Mesendoderm (in vitro differentiated cells): ENCODE data around the gene RHCG.
A peak's percentile ranks its signal among the peaks of the same experiment; 100 is the strongest.

Source experiments
- DNase-seq: peaks from one replicate; pipeline ENCODE4 v3.0.0; 2013
- H2AK5ac ChIP-seq: 2 replicates; pipeline ENCODE4 v1.6.1; 2013; ENCODE audit warnings: low read length, inconsistent platforms
- H2BK120ac ChIP-seq: 2 replicates; pipeline ENCODE4 v1.6.1; 2013; ENCODE audit warnings: low read depth, mild to moderate bottlenecking, low read length, moderate library complexity, mixed read lengths
- H2BK15ac ChIP-seq: replicated peaks from 2 replicates; pipeline ENCODE4 v1.6.1; 2013; ENCODE audit warnings: low read depth, mild to moderate bottlenecking, moderate library complexity
- H2BK5ac ChIP-seq: 2 replicates; pipeline ENCODE4 v1.6.1; 2013; ENCODE audit warnings: low read length, inconsistent platforms
- H3K18ac ChIP-seq: 2 replicates; pipeline ENCODE4 v1.6.1; 2013; ENCODE audit warnings: mild to moderate bottlenecking, low read length, mixed read lengths
- H3K23ac ChIP-seq: one replicate; pipeline ENCODE4 v1.6.1; 2013; ENCODE audit warnings: low read length
- H3K27ac ChIP-seq: 2 replicates; pipeline ENCODE4 v1.5.1; 2013; ENCODE audit warnings: low read depth, mild to moderate bottlenecking, inconsistent platforms, low read length, moderate library complexity
- H3K27me3 ChIP-seq: 2 replicates; pipeline ENCODE4 v1.6.1; 2013; ENCODE audit warnings: low read length, control low read depth, mild to moderate bottlenecking, inconsistent platforms; ENCODE audit not compliant: insufficient read depth, poor library complexity
- H3K36me3 ChIP-seq: 2 replicates; pipeline ENCODE4 v1.6.1; 2013; ENCODE audit warnings: low read length, inconsistent platforms; ENCODE audit not compliant: control insufficient read depth, insufficient read depth
- H3K4ac ChIP-seq: one replicate; pipeline ENCODE4 v1.6.1; 2013; ENCODE audit warnings: low read depth, mild to moderate bottlenecking, low read length, moderate library complexity
- H3K4me1 ChIP-seq: 2 replicates; pipeline ENCODE4 v1.6.1; 2013; ENCODE audit warnings: low read depth, low read length, inconsistent platforms; ENCODE audit not compliant: control insufficient read depth
- H3K4me2 ChIP-seq: 2 replicates; pipeline ENCODE4 v1.6.1; 2013; ENCODE audit warnings: low read length
- H3K4me3 ChIP-seq: 2 replicates; pipeline ENCODE4 v1.5.1; 2013; ENCODE audit warnings: mild to moderate bottlenecking, low read length
- H3K56ac ChIP-seq: one replicate; pipeline ENCODE4 v1.6.1; 2013; ENCODE audit warnings: low read length
- H3K79me1 ChIP-seq: 2 replicates; pipeline ENCODE4 v1.6.1; 2013; ENCODE audit warnings: low read length, inconsistent platforms
- H3K79me2 ChIP-seq: 2 replicates; pipeline ENCODE4 v1.6.1; 2013; ENCODE audit warnings: mild to moderate bottlenecking, low read length; ENCODE audit not compliant: control insufficient read depth, insufficient read depth
- H3K9ac ChIP-seq: 2 replicates; pipeline ENCODE4 v1.6.1; 2013; ENCODE audit warnings: low read length, inconsistent platforms
- H4K5ac ChIP-seq: one replicate; pipeline ENCODE4 v1.6.1; 2013; ENCODE audit warnings: low read length
- H4K8ac ChIP-seq: one replicate; pipeline ENCODE4 v1.6.1; 2013; ENCODE audit warnings: low read depth, mild to moderate bottlenecking, control low read depth, low read length, moderate library complexity
- WGBS: extraction: QIAGEN DNeasy Blood & Tissue Kit; methylation state at CpG from one replicate; pipeline ENCODE4 v1.1.7; 2013; ENCODE audit warnings: low lambda C conversion rate, missing lambda C conversion rate; ENCODE audit not compliant: insufficient coverage; ENCODE audit errors: extremely low coverage; 5-methylcytosine and 5-hydroxymethylcytosine counted together

The RHCG gene

DNA sequence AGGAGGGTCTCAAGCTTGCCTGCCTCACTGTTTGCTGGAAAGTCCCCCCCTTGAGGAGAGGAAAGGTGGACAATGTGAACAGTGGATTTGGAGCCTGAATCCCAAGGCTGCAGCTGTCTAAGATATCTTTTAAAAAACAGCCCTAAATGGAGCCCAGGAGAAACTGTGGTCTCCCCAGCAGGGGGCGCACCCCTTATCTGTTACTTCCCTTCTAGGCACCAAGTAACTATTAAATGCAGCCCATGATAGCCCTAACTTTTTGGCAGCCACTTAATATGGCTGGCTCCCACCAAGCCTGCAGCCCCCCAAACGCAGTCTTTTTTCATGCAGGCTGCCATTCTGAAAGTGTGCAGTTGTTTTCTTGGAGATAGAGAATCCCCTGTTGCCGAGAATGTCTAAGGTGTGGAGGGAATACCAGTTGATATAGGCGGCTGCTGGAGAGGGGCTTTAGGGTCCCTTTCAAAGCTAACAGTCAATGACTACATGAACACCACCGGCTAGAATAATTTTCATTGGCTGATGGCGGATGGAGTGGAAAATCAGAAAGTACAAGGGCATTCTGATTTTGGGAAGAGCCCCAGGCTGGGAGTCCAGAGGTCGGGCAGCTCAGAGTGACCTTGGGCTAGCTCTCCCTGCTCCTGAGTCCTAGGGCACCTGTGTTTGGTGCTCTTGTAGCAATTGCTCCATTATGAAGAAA lies 1.3 kb downstream of the RHCG start:
- H3K4me1 ChIP-seq: no peaks in the 10 kb centered on the region
- no peak overlapping the region for H3K23ac ChIP-seq
- no peak overlapping the region for H4K5ac ChIP-seq
- H3K27me3 ChIP-seq: peaks cover 4% of the 10 kb centered on the region
- DNase-seq: peak; percentile 30
- no peak overlapping the region for H2AK5ac ChIP-seq
- no peaks in the 10 kb centered on the region for H3K79me2 ChIP-seq
- WGBS: no CpG with 5 or more reads among the region's 7 CpGs
- H3K9ac ChIP-seq: no peak overlapping the region
- no peak overlapping the region for H2BK15ac ChIP-seq
- no peak overlapping the region for H3K4me3 ChIP-seq
- H3K4me2 ChIP-seq: no peak overlapping the region
- no peak overlapping the region for H3K4ac ChIP-seq
- H2BK5ac ChIP-seq: no peak overlapping the region
- no peak overlapping the region for H3K56ac ChIP-seq
- no peak overlapping the region for H3K18ac ChIP-seq
- H3K27ac ChIP-seq: no peak overlapping the region
- H4K8ac ChIP-seq: no peak overlapping the region
- H3K36me3 ChIP-seq: no peaks in the 10 kb centered on the region
- no peaks in the 10 kb centered on the region for H3K79me1 ChIP-seq
- no peak overlapping the region for H2BK120ac ChIP-seq

DNA sequence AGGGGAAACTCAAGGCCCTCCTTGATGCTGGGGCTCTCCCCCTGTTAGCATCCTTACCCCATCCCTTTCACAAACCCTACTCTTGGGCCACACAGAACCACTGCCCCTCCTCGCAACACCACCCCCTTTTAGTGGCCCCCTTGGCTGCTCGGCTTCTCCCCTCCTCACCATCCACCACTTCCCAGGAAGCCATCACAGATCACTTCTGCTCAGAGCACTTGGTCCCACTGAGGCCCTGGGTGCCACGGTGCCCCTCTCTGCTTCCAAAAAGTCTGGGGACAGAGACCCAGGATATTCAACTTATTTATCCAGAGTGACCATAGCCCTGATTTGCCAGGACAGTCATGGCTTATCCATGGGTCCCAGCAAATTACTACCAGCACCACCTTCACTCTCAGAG lies 2.4 kb downstream of the RHCG start:
- no peak overlapping the region for H3K27ac ChIP-seq
- H3K18ac ChIP-seq: no peak overlapping the region
- no peak overlapping the region for H3K4me2 ChIP-seq
- H3K4ac ChIP-seq: no peak overlapping the region
- no peak overlapping the region for H2AK5ac ChIP-seq
- no peak overlapping the region for H3K56ac ChIP-seq
- WGBS: no CpG with 5 or more reads among the region's 3 CpGs
- DNase-seq: no peak
- no peak overlapping the region for H4K5ac ChIP-seq
- H3K27me3 ChIP-seq: peaks cover 4% of the 10 kb centered on the region
- H3K36me3 ChIP-seq: no peaks in the 10 kb centered on the region
- H2BK5ac ChIP-seq: no peak overlapping the region
- H3K4me3 ChIP-seq: no peak overlapping the region
- H3K9ac ChIP-seq: no peak overlapping the region
- no peak overlapping the region for H4K8ac ChIP-seq
- no peaks in the 10 kb centered on the region for H3K79me2 ChIP-seq
- H2BK15ac ChIP-seq: no peak overlapping the region
- H2BK120ac ChIP-seq: no peak overlapping the region
- H3K23ac ChIP-seq: no peak overlapping the region
- no peaks in the 10 kb centered on the region for H3K79me1 ChIP-seq
- H3K4me1 ChIP-seq: no peaks in the 10 kb centered on the region

DNA sequence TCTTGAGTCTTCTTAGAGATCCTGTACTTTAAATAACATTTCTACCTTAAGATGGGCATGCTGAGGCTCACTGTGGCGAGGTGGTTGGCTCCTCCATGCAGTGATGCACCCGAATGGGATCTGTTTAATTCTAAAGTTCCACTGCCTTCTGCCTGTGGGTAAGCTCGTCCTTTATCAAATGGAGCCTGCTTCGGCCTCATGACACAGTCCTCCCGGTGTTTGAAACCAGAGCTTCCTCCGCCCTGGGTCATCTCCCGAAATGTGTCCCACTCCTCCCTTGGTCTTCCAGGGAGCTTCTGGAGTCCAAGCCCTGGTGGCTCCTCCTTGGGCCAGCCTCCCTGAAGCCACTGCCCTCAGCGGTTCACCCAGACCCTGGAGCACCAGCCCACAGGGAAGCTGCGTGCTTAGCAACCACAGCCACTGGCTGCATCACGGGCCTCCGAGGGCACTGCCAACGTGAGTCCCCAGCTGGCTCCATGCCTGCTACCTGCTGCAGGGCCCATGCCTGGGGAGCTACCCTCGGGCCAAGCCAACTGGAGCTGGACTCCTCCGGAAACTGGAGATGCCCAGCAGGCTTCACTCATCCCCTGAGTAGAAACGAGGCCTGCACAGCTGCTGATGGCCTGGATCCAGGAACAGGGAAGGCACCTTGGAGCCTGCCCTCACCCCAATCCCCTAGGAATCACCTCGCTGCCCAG lies 3.3 kb downstream of the RHCG start:
- no peaks in the 10 kb centered on the region for H3K79me2 ChIP-seq
- H3K4me3 ChIP-seq: no peak overlapping the region
- H3K9ac ChIP-seq: no peak overlapping the region
- no peaks in the 10 kb centered on the region for H3K4me1 ChIP-seq
- H3K27ac ChIP-seq: no peak overlapping the region
- H3K36me3 ChIP-seq: no peaks in the 10 kb centered on the region
- no peak overlapping the region for H2BK15ac ChIP-seq
- no peak overlapping the region for H4K8ac ChIP-seq
- WGBS: no CpG with 5 or more reads among the region's 16 CpGs
- no peak overlapping the region for H2AK5ac ChIP-seq
- peaks cover 4% of the 10 kb centered on the region for H3K27me3 ChIP-seq
- no peak overlapping the region for H3K56ac ChIP-seq
- H3K4me2 ChIP-seq: no peak overlapping the region
- H2BK5ac ChIP-seq: no peak overlapping the region
- DNase-seq: no peak
- no peak overlapping the region for H3K23ac ChIP-seq
- no peak overlapping the region for H3K18ac ChIP-seq
- no peak overlapping the region for H2BK120ac ChIP-seq
- no peak overlapping the region for H4K5ac ChIP-seq
- H3K4ac ChIP-seq: no peak overlapping the region
- no peaks in the 10 kb centered on the region for H3K79me1 ChIP-seq

DNA sequence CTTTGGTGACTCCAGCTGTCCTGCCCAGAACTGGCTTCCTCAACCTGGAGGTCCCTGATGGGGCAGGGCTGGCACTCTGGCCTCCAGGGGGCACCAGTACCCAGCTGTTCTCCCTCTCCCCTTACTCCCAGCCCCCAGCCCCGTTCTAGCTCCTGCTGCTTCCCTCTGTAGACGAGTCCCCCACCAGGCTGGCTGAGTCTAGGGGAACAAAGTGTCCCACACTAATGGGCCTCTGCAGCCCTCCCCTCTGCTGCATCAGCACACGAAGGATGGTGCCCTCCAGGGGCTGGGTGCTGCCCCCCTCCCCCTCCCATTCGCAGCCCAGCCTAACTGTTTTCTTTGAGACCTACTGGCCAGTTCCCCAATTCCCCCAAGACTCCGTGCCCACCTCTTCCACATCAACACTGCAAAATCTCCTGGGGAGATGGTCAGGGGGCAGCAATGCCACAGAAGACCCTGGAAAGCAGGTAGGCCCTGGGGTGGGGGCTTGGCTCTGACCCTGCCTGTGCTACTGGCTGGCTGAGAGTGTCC lies 4.2 kb downstream of the RHCG start:
- DNase-seq: peak; percentile 61
- H3K18ac ChIP-seq: no peak overlapping the region
- no peak overlapping the region for H4K8ac ChIP-seq
- no peak overlapping the region for H2BK15ac ChIP-seq
- no peaks in the 10 kb centered on the region for H3K79me1 ChIP-seq
- no peak overlapping the region for H4K5ac ChIP-seq
- WGBS: no CpG with 5 or more reads among the region's 5 CpGs
- no peak overlapping the region for H3K4me2 ChIP-seq
- H3K4me3 ChIP-seq: no peak overlapping the region
- no peaks in the 10 kb centered on the region for H3K4me1 ChIP-seq
- H2AK5ac ChIP-seq: no peak overlapping the region
- no peak overlapping the region for H3K23ac ChIP-seq
- H3K9ac ChIP-seq: no peak overlapping the region
- no peak overlapping the region for H3K56ac ChIP-seq
- H2BK5ac ChIP-seq: no peak overlapping the region
- no peaks in the 10 kb centered on the region for H3K79me2 ChIP-seq
- no peaks in the 10 kb centered on the region for H3K36me3 ChIP-seq
- no peak overlapping the region for H3K27ac ChIP-seq
- H2BK120ac ChIP-seq: no peak overlapping the region
- H3K27me3 ChIP-seq: peaks cover 4% of the 10 kb centered on the region
- no peak overlapping the region for H3K4ac ChIP-seq

DNA sequence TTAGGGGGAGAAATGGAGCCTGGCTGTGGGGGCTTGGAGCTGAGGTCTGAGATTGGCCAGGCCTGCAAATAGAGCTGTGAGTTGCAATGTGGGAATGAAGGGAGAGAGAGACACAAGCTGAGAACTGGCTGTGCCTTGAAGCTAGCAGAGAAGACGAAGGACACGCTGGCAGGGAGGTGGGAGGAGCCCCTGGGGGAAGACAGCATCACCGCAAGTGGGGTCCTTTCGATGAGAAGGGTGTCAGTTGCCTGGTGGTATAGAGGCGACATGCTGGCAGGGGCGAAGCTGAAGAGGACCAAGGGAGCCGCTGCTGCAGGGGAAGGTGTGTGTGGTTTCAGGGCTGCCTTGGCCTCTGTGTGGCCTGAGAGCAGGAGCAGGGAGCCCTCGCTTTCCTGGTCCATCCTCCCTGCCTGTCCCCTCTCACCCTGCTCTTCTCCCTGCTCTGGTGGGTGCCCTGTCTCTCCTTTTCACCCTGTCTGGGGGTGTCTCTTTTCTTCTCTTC lies 5.5 kb downstream of the RHCG start:
- Histone ChIP-seq H2AK5ac (no peak overlapping the region), H3K4ac (no peak overlapping the region), H3K23ac (no peak overlapping the region), H3K4me3 (no peak overlapping the region), H3K27me3 (no peaks in the 10 kb centered on the region), H3K4me1 (no peaks in the 10 kb centered on the region), H3K27ac (no peak overlapping the region), H3K36me3 (no peaks in the 10 kb centered on the region), H3K9ac (no peak overlapping the region), H2BK120ac (no peak overlapping the region), H3K79me2 (no peaks in the 10 kb centered on the region), H4K8ac (no peak overlapping the region), H2BK5ac (no peak overlapping the region), H3K79me1 (no peaks in the 10 kb centered on the region), H2BK15ac (no peak overlapping the region), H3K4me2 (no peak overlapping the region), H3K18ac (no peak overlapping the region), H3K56ac (no peak overlapping the region), H4K5ac (no peak overlapping the region)
- no CpG with 5 or more reads among the region's 8 CpGs for WGBS
- no peak for DNase-seq
